Measurements from ENCODE around the gene GDPD3.

Gene GDPD3

GRCh38 chr16:30075503-30076275, 37.6 kb downstream of the GDPD3 start, which contains the start of gene PPP4C:
PPP4C (plus strand) TSS chr16:30075994; CDS start chr16:30076378, 384 bp downstream.
- DNase-seq = peak; percentile 96

DNA sequence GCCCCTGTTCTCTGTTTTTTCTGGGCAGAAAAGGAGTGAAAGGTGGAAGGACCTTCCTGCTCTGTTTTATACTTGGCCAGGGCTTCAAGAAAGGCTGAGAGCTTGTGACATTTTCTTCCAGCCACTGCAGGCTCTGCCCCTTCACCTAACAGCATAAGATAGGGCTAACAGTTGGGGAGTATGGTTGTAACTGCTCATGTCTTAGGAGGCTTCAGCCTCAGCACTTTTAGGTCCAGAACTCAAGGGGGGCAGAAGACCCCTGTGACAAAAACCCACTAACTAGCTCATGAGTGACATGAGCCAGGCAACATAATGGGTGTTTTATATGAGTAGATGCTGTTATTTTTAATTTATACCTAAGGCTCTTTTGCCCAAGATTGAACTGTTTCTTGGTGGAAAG, 42.8 kb downstream of the GDPD3 start:
- DNase-seq = no peak

GRCh38 chr16:30069611-30070462, 43.5 kb downstream of the GDPD3 start:
- no peak for DNase-seq

DNA sequence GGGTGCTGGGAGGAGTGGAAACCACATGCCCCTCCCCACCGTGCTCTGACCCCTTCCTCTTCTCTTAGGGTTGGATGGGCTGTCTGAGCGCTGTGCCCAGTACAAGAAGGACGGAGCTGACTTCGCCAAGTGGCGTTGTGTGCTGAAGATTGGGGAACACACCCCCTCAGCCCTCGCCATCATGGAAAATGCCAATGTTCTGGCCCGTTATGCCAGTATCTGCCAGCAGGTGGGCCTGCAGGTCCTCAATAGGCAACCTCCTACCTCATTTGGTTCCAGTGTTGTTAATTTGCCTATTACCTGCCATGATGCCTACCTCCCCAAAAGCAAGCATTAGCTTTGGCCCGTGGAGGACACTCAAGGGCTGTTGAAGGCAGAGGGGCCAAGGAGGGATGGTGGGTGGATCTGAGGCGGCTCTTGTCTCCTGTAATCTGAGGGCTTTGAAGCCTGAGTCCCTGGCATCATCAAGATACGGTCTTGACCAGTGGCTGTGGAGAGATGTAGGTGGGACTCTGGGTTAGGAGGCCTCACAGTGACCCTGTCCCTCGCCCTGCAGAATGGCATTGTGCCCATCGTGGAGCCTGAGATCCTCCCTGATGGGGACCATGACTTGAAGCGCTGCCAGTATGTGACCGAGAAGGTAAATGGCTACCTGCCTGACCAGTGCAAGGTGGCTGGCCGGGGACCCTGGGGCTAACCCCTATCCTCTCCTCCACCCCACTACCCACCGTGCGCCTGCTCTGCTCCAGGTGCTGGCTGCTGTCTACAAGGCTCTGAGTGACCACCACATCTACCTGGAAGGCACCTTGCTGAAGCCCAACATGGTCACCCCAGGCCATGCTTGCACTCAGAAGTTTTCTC, 44.4 kb downstream of the GDPD3 start:
- DNase-seq = peak; percentile 57

GRCh38 chr16:30068333-30068732, 45.0 kb downstream of the GDPD3 start:
- no peak for DNase-seq

- no peak for DNase-seq
Measured at GRCh38 chr16:30067584-30067916, 45.8 kb downstream of the GDPD3 start.

DNA sequence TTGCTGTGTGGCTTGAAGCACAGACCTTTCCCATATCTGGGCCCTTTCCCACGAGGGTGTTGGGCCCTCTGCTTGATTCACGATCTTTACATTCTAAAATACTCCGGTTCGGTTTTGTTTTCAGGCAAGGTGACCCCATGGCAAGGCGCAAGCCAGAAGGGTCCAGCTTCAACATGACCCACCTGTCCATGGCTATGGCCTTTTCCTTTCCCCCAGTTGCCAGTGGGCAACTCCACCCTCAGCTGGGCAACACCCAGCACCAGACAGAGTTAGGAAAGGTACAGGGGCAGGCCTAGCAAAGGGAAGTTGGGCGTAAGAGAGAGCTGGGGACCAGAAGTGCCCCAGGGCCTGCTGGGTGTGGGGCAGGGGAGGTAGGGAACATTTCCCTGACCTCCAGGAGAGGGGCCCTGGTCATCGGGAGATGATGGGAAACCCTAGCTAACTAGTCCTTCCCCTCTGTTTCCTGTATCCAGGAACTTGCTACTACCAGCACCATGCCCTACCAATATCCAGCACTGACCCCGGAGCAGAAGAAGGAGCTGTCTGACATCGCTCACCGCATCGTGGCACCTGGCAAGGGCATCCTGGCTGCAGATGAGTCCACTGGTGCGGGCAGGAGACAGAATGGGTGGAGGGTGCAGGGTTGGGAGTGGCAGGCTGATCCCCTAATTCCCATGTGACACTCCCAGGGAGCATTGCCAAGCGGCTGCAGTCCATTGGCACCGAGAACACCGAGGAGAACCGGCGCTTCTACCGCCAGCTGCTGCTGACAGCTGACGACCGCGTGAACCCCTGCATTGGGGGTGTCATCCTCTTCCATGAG, 46.4 kb downstream of the GDPD3 start:
- no peak for DNase-seq

- peak; percentile 44 for DNase-seq
Measured at GRCh38 chr16:30065943-30066760, 47.2 kb downstream of the GDPD3 start.

GRCh38 chr16:30065102-30065942, 48.0 kb downstream of the GDPD3 start, which contains the start of gene ALDOA:
ALDOA (plus strand) TSS chr16:30065760; CDS start chr16:30066898, 1,138 bp downstream.
- DNase-seq = peak; percentile 99

DNA sequence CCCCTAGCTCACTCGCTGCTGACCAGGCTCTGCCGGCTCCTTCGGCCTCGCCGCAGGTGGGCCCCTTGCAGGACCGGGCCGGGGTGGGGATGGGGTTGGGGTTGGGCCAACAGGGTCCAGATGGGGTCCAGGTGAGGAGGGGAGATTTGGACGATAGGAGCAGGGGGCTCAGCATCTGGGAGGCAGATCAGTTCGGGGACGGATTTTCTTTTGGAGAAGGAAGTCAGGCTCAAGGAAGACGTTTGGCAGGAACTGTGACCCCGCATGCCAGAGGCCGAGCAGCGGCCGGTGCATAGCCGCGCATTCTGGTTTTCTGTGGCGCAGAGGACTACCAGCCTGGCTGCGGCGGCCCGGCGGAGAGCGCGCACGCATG, 48.6 kb downstream of the GDPD3 start:
- no peak for DNase-seq

DNA sequence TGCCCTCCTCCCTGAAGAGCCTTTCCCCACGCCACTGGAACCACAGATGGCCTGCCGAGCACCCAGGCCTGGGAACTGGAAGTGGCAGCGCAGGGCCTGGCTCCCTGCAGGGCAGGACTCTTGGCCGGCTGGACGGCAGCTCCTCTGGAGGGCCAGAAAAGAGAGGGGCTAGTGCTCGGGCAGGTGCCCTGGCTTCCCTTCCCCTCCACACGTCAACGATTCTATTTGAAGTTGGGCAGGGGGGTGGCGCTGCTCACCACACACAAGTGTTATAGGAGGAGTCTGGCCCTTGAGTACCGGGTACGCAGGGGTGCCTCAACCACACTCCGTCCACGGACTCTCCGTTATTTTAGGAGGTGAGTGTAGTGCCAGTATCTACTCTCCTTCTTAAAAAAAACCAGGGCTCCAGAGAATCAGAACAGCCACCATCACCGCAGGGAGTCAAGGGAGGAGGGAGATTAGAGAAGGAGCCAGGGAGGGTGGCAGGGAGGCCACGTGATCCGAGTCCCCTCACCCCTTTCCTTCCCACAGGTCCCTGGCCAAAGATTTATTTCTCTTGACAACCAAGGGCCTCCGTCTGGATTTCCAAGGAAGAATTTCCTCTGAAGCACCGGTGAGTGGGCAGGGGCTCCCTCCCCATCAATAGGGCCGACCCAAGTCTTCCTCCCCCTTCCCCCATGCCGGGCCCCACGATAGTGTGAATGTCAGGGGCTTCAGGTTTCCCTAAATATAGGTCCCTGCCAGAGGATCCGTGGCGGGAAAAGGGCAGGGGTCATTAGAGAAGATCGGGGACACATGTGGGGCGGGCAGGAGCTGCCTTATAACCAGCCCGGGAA, 49.2 kb downstream of the GDPD3 start:
- DNase-seq = peak; percentile 91

DNA sequence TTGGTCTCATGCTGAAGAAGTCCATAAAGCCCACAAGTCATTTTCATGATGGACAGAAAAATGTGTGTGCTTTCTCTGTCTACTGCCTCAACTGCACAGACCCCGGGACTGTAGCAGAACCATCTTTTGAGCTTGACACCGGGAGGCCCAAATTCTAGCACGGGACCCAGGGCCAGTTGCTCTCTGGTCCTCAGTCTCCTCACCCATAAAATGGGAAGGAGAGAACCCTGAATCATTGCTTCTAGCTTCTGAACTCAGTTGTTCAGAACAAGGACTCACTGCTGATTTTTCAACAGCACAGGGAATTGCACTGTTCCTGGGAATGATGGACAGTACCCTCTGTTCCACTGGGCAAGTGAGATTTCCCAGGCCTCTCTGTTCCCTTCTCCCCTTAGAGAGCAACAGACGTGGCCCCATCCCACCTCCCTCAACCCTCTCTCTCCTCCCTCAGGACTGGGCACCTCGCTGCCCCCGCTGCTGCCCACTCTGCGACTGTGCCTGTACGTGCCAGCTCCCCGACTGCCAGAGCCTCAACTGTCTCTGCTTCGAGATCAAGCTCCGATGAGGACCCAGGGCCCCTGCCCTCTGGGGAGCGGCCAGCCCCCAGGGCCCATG, 50.0 kb downstream of the GDPD3 start:
- no peak for DNase-seq

- DNase-seq = no peak
Measured at GRCh38 chr16:30060836-30061554, 52.3 kb downstream of the GDPD3 start.

GRCh38 chr16:30060346-30060745, 53.0 kb downstream of the GDPD3 start:
- no peak for DNase-seq

DNA sequence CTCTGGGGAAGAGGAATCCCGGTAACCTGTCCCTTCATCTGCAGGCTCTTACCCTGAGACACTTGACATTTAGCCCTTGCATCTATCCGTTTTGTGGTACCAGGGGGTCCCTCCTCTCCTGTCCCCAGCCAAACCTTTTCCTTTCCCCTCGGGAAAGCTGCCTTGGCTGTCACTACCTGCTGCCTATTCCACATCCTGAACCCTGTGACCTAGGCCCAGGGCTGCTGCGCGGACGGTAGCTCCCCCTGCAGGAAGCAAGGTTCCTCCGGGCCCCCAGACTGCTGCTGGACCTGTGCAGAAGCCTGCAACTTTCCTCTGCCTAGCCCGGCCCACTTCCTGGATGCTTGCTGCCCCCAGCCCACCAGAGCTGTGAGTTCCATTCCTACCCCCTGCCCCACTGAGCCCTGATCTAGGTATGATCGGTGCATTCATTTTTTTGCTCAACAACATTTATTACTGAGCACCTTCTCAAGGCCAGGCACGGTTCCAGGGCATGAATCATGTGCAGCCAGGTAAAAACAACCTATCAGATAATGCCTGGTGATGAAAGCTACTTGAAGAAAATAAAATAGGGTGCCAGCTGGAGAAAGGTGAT, 58.3 kb downstream of the GDPD3 start:
- peak; percentile 73 for DNase-seq
